ENCODE data around the gene MINPP1. TPM values are rescaled to one million over a fixed set of nuclear protein-coding genes. Genes with fewer than 3 reads are reported as not detected.

Gene MINPP1
- total RNA-seq, 4 donors from 2014 or later: 11.1 to 28.4 (median 21.2) TPM

DNA sequence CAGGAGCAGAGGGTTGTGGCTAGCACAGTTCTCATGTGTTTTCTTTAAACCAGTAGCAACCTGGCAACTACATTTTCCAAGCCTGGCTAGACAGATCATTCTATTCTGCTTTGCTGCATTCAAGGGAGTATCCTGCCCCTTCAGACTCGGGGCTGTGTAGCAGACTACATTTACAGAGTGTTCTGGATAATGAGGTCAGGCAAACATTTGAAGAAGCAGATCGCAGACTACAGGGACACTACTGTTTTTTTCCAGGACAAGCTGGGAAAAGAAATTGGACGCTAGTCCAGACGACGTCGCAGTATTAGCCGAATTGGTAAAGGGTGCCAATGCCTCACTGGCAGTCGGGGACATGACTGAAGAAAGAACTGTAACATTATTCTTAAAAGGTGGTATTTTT lies 94.0 kb downstream of the MINPP1 start:
- WGBS, 2 donors (ENCODE audit: low coverage in 1 of 2): 85 to 96% methylated on average over 8 of the region's 8 CpGs
- Histone ChIP-seq H3K9me3 (no peaks in the 10 kb centered on the region), H3K36me3 (no peaks in the 10 kb centered on the region), H3K4me1 (peaks cover 0 to 25% (median 0%) of the 10 kb centered on the region in 4 donors), H3K4me3 (no peak overlapping the region), H3K27me3 (no peaks in the 10 kb centered on the region), H3K27ac (no peak overlapping the region)
- intact Hi-C loops (cut with DNase I; ENCODE audit: low total_unique reads): no loop called here
- TF ChIP-seq POLR2AphosphoS5 (IDR thresholded peaks at IDR 0.05) (no peak), CTCF (IDR thresholded peaks at IDR 0.05) (no peak), EP300 (IDR thresholded peaks at IDR 0.05; ENCODE audit: low read depth) (no peak), POLR2A (IDR thresholded peaks at IDR 0.05) (no peak)
- in situ Hi-C loops (cut with MboI; ENCODE audit: low pct_ligation_motif_present in 1 of 4, low pct_unique_long_range_greater_than_20kb in 1 of 4, low sequenced_read_pairs in 3 of 4): no loop called here
- no peak for DNase-seq

DNA sequence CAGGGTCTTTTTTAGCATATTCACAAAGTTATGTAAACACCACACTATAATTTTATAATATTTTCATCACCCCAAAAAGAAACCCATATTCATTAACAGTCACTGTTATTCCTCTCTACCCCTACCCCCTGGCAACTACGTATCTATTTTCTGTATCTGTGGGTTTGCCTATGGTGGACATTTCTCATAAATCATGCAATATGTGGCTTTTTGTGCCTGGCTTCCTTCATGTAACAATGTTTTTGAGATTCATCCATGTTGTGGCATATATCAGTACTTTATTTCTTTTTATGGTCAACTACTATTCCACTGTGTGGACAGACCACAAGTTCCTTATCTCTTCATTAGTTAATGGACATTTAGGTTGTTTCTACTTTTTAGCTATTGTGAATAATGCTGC lies 95.9 kb downstream of the MINPP1 start:
- Histone ChIP-seq H3K4me3 (no peak overlapping the region), H3K27ac (no peak overlapping the region), H3K27me3 (no peaks in the 10 kb centered on the region), H3K9me3 (no peaks in the 10 kb centered on the region), H3K4me1 (peaks cover 0 to 15% (median 2%) of the 10 kb centered on the region in 4 donors), H3K36me3 (no peaks in the 10 kb centered on the region)
- TF ChIP-seq EP300 (IDR thresholded peaks at IDR 0.05; ENCODE audit: low read depth) (no peak), POLR2AphosphoS5 (IDR thresholded peaks at IDR 0.05) (no peak), CTCF (IDR thresholded peaks at IDR 0.05) (no peak), POLR2A (IDR thresholded peaks at IDR 0.05) (no peak)
- intact Hi-C loops (cut with DNase I; ENCODE audit: low total_unique reads): no loop called here
- no peak for DNase-seq
- in situ Hi-C loops (cut with MboI; ENCODE audit: low pct_ligation_motif_present in 1 of 4, low pct_unique_long_range_greater_than_20kb in 1 of 4, low sequenced_read_pairs in 3 of 4): no loop called here
- 67 to 74% methylated on average over 1 of the region's 1 CpG for WGBS, 2 donors (ENCODE audit: low coverage in 1 of 2)

Other genes starting within 250 kb of the MINPP1 start
- 10 to 100 TPM in 1 of 4 donors, 1 to 10 TPM in 3; 4.0 to 49.0 (median 4.6) TPM for gene NUTM2D, start 147.1 kb upstream of the MINPP1 start, total RNA-seq
- gene PAPSS2, start 155.0 kb downstream of the MINPP1 start, total RNA-seq: 100 to 1,000 TPM in 1 of 4 donors, 10 to 100 TPM in 3; 17.3 to 117 (median 88.4) TPM

All from transverse colon (tissue), 4 donors.